Neural cell (in vitro differentiated cells): Measurements from ENCODE around the gene EHD1. TPM values are rescaled to one million over a fixed set of nuclear protein-coding genes. Genes with fewer than 3 reads are reported as not detected.

Experiments
- H2AFZ ChIP-seq: fragments of 200-600, 300-800 bp; sonication (generic), shearing (Covaris generic); 2 replicates; pipeline ENCODE4 v1.6.0; 2014; ENCODE audit warnings: low read depth, mild to moderate bottlenecking, antibody characterized with exemption, low read length, moderate library complexity
- H3F3A ChIP-seq: fragments of 200-600 bp; shearing (Covaris generic); 2 replicates; pipeline ENCODE4 v1.6.1; 2016; ENCODE audit warnings: mild to moderate bottlenecking, moderate library complexity, mixed read lengths, antibody characterized with exemption, low read length; ENCODE audit not compliant: insufficient read depth, poor library complexity, severe bottlenecking
- H3K27ac ChIP-seq: fragments of 200-600, 300-800 bp; sonication (generic), shearing (Covaris generic); 2 replicates; pipeline ENCODE4 v1.5.1; 2014; ENCODE audit warnings: mild to moderate bottlenecking, low read length, moderate library complexity
- H3K27me3 ChIP-seq: fragments of 300-800, 200-600 bp; sonication (generic), shearing (Covaris generic); 2 replicates; pipeline ENCODE4 v1.6.0; 2014; ENCODE audit warnings: mild to moderate bottlenecking, low read depth, low read length, moderate library complexity; ENCODE audit not compliant: insufficient read depth
- H3K36me3 ChIP-seq: fragments of 300-800, 200-600 bp; sonication (generic), shearing (Covaris generic); 2 replicates; pipeline ENCODE4 v1.5.1; 2014; ENCODE audit warnings: mild to moderate bottlenecking, antibody characterized with exemption, low read length, moderate library complexity; ENCODE audit not compliant: insufficient read depth
- H3K4me2 ChIP-seq: fragments of 300-800, 200-600 bp; sonication (generic), shearing (Covaris generic); 2 replicates; pipeline ENCODE4 v1.6.0; 2014; ENCODE audit warnings: mild to moderate bottlenecking, low read length
- H3K4me3 ChIP-seq: fragments of 300-800, 200-600 bp; sonication (generic), shearing (Covaris generic); 2 replicates; pipeline ENCODE4 v1.5.1; 2014; ENCODE audit warnings: mild to moderate bottlenecking, low read length, moderate library complexity
- H3K79me2 ChIP-seq: fragments of 200-600 bp; shearing (Covaris generic); replicated peaks from 2 replicates; pipeline ENCODE4 v1.6.0; 2014; ENCODE audit warnings: mild to moderate bottlenecking, low read length, moderate library complexity; ENCODE audit not compliant: insufficient read depth
- H3K9ac ChIP-seq: fragments of 300-800, 200-600 bp; sonication (generic), shearing (Covaris generic); 2 replicates; pipeline ENCODE4 v1.6.1; 2016; ENCODE audit warnings: mild to moderate bottlenecking, low read length, mixed read lengths
- H3K9me2 ChIP-seq: fragments of 200-600 bp; shearing (Covaris generic); 2 replicates; pipeline ENCODE4 v1.6.1; 2016; ENCODE audit warnings: mild to moderate bottlenecking, low read length, mixed read lengths; ENCODE audit not compliant: insufficient read depth
- H3K9me3 ChIP-seq: fragments of 200-600, 300-800 bp; sonication (generic), shearing (Covaris generic); 2 replicates; pipeline ENCODE4 v1.6.1; 2016; ENCODE audit warnings: mild to moderate bottlenecking, mixed run types, low read length, moderate library complexity, mixed read lengths
- H4K20me1 ChIP-seq: fragments of 200-600 bp; shearing (Covaris generic); 2 replicates; pipeline ENCODE4 v1.6.1; 2016; ENCODE audit warnings: mild to moderate bottlenecking, mixed run types; ENCODE audit not compliant: insufficient read depth
- EP300 ChIP-seq: fragments of 450-650 bp; conservative IDR thresholded peaks from 2 replicates; pipeline ENCODE4 v1.6.1; 2014; ENCODE audit warnings: antibody characterized with exemption, mild to moderate bottlenecking, moderate library complexity; ENCODE audit not compliant: poor library complexity, severe bottlenecking
- EZH2 ChIP-seq: fragments of 200-600, 300-800 bp; shearing (Covaris generic), sonication (generic); IDR thresholded peaks from 2 replicates; pipeline ENCODE4 v1.6.1; 2014; ENCODE audit warnings: antibody characterized with exemption, low read length, borderline replicate concordance, mild to moderate bottlenecking; ENCODE audit not compliant: insufficient read depth, poor library complexity, severe bottlenecking
- MXI1 ChIP-seq: fragments of 450-650 bp; conservative IDR thresholded peaks from 2 replicates; pipeline ENCODE4 v1.6.1; 2014; ENCODE audit warnings: antibody characterized with exemption, mild to moderate bottlenecking; ENCODE audit not compliant: poor library complexity, severe bottlenecking
- POLR2AphosphoS5 ChIP-seq: IDR thresholded peaks from 2 replicates; pipeline ENCODE4 v1.6.1; 2012
- RAD21 ChIP-seq: fragments of 450-650 bp; conservative IDR thresholded peaks from 2 replicates; pipeline ENCODE4 v1.6.1; 2014; ENCODE audit warnings: antibody characterized with exemption, mild to moderate bottlenecking, moderate library complexity
- SMC3 ChIP-seq: fragments of 450-650 bp; conservative IDR thresholded peaks from 2 replicates; pipeline ENCODE4 v1.6.1; 2014; ENCODE audit warnings: antibody characterized with exemption, mild to moderate bottlenecking, moderate library complexity; ENCODE audit not compliant: poor library complexity
- TAF1 ChIP-seq: IDR thresholded peaks from 2 replicates; pipeline ENCODE4 v1.6.1; 2012; ENCODE audit warnings: low read depth
- polyA plus RNA-seq: library from polyadenylated mRNA; depleted of rRNA; stranded (reverse); fragments of >200 nt; gene quantifications from 2 replicates; pipeline ENCODE4 v1.2.3, GENCODE V29; 2014
- TF ChIP-seq, protein P1 (sequence below): IDR thresholded peaks from 2 replicates; pipeline ENCODE4 v1.6.1; 2012; ENCODE audit warnings: borderline replicate concordance
- TF ChIP-seq, protein P2 (sequence below): fragments of 450-650 bp; IDR thresholded peaks from 2 replicates; pipeline ENCODE4 v1.5.1; 2014; ENCODE audit warnings: antibody characterized with exemption, mild to moderate bottlenecking, moderate library complexity; ENCODE audit not compliant: poor library complexity, severe bottlenecking

EHD1 gene
- polyA plus RNA-seq, 1 donor from 2014 or later, result 26.4 TPM

DNA sequence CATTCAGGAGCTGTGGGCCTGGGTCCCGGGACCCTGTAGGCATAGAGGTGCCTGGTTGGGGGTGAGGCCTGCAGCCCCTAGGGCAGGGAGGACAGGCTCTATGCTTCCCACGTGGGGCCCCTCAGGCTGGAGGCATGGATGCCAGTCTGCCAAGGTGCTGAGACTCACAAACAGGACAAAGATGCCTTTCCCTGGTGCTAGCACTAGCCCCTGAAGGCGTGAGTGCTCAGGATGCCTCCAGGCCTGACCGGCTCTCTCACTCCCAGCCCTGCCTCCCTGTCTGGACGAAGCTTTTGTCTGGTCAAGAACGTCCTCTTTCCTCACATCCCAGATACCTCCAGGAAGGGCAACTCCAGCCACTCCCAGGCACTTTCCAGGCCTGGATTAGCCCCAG lies 36.1 kb downstream of the EHD1 start:
- H3K9me3 ChIP-seq, result no peaks in the 10 kb centered on the region
- H4K20me1 ChIP-seq, result no peaks in the 10 kb centered on the region
- H3K36me3 ChIP-seq, result no peaks in the 10 kb centered on the region
- no peaks in the 10 kb centered on the region for H3K79me2 ChIP-seq
- TF ChIP-seq, protein P1, sequence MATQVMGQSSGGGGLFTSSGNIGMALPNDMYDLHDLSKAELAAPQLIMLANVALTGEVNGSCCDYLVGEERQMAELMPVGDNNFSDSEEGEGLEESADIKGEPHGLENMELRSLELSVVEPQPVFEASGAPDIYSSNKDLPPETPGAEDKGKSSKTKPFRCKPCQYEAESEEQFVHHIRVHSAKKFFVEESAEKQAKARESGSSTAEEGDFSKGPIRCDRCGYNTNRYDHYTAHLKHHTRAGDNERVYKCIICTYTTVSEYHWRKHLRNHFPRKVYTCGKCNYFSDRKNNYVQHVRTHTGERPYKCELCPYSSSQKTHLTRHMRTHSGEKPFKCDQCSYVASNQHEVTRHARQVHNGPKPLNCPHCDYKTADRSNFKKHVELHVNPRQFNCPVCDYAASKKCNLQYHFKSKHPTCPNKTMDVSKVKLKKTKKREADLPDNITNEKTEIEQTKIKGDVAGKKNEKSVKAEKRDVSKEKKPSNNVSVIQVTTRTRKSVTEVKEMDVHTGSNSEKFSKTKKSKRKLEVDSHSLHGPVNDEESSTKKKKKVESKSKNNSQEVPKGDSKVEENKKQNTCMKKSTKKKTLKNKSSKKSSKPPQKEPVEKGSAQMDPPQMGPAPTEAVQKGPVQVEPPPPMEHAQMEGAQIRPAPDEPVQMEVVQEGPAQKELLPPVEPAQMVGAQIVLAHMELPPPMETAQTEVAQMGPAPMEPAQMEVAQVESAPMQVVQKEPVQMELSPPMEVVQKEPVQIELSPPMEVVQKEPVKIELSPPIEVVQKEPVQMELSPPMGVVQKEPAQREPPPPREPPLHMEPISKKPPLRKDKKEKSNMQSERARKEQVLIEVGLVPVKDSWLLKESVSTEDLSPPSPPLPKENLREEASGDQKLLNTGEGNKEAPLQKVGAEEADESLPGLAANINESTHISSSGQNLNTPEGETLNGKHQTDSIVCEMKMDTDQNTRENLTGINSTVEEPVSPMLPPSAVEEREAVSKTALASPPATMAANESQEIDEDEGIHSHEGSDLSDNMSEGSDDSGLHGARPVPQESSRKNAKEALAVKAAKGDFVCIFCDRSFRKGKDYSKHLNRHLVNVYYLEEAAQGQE, result no peak
- TF ChIP-seq EZH2 (no peak), TAF1 (no peak), SMC3 (no peak), RAD21 (no peak), MXI1 (no peak), EP300 (no peak)
- TF ChIP-seq, protein P2, sequence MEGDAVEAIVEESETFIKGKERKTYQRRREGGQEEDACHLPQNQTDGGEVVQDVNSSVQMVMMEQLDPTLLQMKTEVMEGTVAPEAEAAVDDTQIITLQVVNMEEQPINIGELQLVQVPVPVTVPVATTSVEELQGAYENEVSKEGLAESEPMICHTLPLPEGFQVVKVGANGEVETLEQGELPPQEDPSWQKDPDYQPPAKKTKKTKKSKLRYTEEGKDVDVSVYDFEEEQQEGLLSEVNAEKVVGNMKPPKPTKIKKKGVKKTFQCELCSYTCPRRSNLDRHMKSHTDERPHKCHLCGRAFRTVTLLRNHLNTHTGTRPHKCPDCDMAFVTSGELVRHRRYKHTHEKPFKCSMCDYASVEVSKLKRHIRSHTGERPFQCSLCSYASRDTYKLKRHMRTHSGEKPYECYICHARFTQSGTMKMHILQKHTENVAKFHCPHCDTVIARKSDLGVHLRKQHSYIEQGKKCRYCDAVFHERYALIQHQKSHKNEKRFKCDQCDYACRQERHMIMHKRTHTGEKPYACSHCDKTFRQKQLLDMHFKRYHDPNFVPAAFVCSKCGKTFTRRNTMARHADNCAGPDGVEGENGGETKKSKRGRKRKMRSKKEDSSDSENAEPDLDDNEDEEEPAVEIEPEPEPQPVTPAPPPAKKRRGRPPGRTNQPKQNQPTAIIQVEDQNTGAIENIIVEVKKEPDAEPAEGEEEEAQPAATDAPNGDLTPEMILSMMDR, result no peak
- H3K4me2 ChIP-seq, result no peak overlapping the region
- no peak overlapping the region for H2AFZ ChIP-seq
- no peak overlapping the region for H3K4me3 ChIP-seq
- no peaks in the 10 kb centered on the region for H3F3A ChIP-seq
- H3K27me3 ChIP-seq, result peaks cover 25% of the 10 kb centered on the region
- H3K27ac ChIP-seq, result no peak overlapping the region
- no peaks in the 10 kb centered on the region for H3K9me2 ChIP-seq
- no peak overlapping the region for H3K9ac ChIP-seq

DNA sequence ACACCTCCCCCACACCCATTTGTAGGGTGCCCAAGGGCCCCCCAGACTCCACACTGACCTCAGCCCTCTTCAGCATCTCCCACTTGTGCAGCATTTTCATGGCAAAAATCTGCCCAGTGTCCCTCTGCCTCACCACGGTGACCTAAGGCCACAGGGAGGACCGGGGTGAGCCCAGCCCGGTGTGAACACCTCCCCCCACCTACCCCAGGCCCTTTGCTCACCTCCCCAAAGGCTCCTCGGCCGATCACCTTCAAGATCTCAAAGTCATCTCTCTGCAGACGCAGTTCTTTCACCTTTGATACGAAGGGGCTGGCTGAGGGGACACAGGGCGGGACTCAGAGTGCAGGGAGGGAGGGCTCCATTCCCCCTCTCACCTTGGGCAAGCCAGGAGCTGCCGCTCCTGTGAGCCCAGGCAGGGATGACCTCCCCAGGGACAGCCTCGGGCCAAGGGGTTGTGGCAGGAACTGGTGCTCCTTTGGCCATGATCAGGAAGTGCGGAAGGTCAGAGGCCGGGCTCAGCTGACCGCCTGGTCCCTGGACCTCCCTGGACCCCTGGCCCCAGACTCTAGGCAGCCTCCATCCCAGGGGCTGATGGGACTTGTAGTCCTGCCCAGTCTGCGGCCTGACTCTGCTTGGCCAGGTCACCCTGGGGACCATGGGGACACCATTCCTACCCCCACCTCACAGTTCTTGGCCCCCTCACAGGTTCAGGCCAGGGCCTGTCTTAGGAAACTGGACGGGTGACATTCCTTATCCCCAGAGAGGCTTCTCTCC lies 36.6 kb downstream of the EHD1 start:
- no peaks in the 10 kb centered on the region for H4K20me1 ChIP-seq
- H3K79me2 ChIP-seq, result no peaks in the 10 kb centered on the region
- H2AFZ ChIP-seq, result no peak overlapping the region
- no peak overlapping the region for H3K27ac ChIP-seq
- TF ChIP-seq POLR2AphosphoS5 (no peak), SMC3 (no peak), RAD21 (no peak), MXI1 (no peak), EZH2 (no peak), TAF1 (no peak), EP300 (no peak)
- TF ChIP-seq, protein P1, result no peak
- TF ChIP-seq, protein P2, result no peak
- H3K9me3 ChIP-seq, result no peaks in the 10 kb centered on the region
- H3K9me2 ChIP-seq, result no peaks in the 10 kb centered on the region
- H3K4me2 ChIP-seq, result no peak overlapping the region
- no peaks in the 10 kb centered on the region for H3K36me3 ChIP-seq
- H3K4me3 ChIP-seq, result no peak overlapping the region
- no peak overlapping the region for H3K9ac ChIP-seq
- H3K27me3 ChIP-seq, result peaks cover 25% of the 10 kb centered on the region
- no peaks in the 10 kb centered on the region for H3F3A ChIP-seq
